SK-N-SH (cell line): ENCODE measurements around the gene CCDC178. TPM values are rescaled to one million over a fixed set of nuclear protein-coding genes. Genes with fewer than 3 reads are reported as not detected.

Experiments
- CTCF ChIA-PET: fragments of 300-600, 350-600 bp; formaldehyde crosslinking; extraction: SDS; loops from one replicate; lab custom pipeline; 2021; lab: Yijun Ruan, JAX
- POLR2A ChIA-PET: fragments of 350-600 bp; sonication (Branson Sonifier 250); formaldehyde crosslinking; extraction: SDS; loops from one replicate; lab custom pipeline; 2020; ENCODE audit warnings: antibody characterized with exemption, inconsistent platforms; lab: Yijun Ruan, JAX
- DNase-seq: peaks from one replicate; pipeline ENCODE4 v3.0.0; 2012
- H2AFZ ChIP-seq: fragments of 200-600 bp; sonication (generic); 2 replicates; pipeline ENCODE4 v1.8.1; 2016; ENCODE audit warnings: antibody characterized with exemption, mild to moderate bottlenecking, low read depth
- H3F3A ChIP-seq: fragments of 200-600 bp; sonication (generic); replicated peaks from 2 replicates; pipeline ENCODE3; 2016; ENCODE audit warnings: antibody characterized with exemption, mild to moderate bottlenecking; ENCODE audit not compliant: insufficient read depth
- H3K27ac ChIP-seq, 2 experiments: fragments of 200-500 bp in 1 of 2; fragments of 200-600 bp in 1 of 2; sonication (Bioruptor generic) in 1 of 2; sonication (generic), shearing (Covaris generic) in 1 of 2; 2 replicates each; pipeline versions ENCODE4 v1.5.1 to v1.6.1; 2014 to 2016; ENCODE audit warnings: low read depth in 2 of 2, inconsistent platforms in 1 of 2, low read length in 1 of 2, mild to moderate bottlenecking in 1 of 2, mixed read lengths in 1 of 2
- H3K27me3 ChIP-seq: fragments of 200-600 bp; sonication (generic), shearing (Covaris generic); 2 replicates; pipeline ENCODE4 v1.6.1; 2016; ENCODE audit warnings: mixed run types; ENCODE audit not compliant: insufficient read depth
- H3K36me3 ChIP-seq, 2 experiments: fragments of 200-500 bp in 1 of 2; fragments of 200-600 bp in 1 of 2; sonication (Bioruptor generic) in 1 of 2; sonication (generic) in 1 of 2; replicated peaks in 1 of 2; 2 replicates each; pipeline versions ENCODE3 to v1.5.1; 2014 to 2016; ENCODE audit warnings: low read length in 1 of 2, mild to moderate bottlenecking in 1 of 2; ENCODE audit not compliant: insufficient read depth in 2 of 2, control insufficient read depth in 1 of 2
- H3K4me1 ChIP-seq, 2 experiments: fragments of 200-500 bp in 1 of 2; fragments of 200-600 bp in 1 of 2; sonication (Bioruptor generic) in 1 of 2; sonication (generic), shearing (Covaris generic) in 1 of 2; 2 replicates each; pipeline versions ENCODE4 v1.5.1 to v1.6.1; 2014 to 2016; ENCODE audit warnings: low read depth in 1 of 2, low read length in 1 of 2, mixed run types in 1 of 2; ENCODE audit not compliant: insufficient read depth in 2 of 2, control insufficient read depth in 1 of 2
- H3K4me2 ChIP-seq: fragments of 200-600 bp; sonication (generic), shearing (Covaris generic); 2 replicates; pipeline ENCODE4 v1.6.1; 2017; ENCODE audit warnings: mixed run types
- H3K4me3 ChIP-seq, 2 experiments: fragments of 200-500 bp in 1 of 2; fragments of 200-600 bp in 1 of 2; sonication (Bioruptor generic) in 1 of 2; sonication (generic), shearing (Covaris generic) in 1 of 2; 2 replicates each; pipeline versions ENCODE4 v1.5.1 to v1.8.1; 2014 to 2016; ENCODE audit warnings: low read depth in 2 of 2, inconsistent platforms in 1 of 2, low read length in 1 of 2, mild to moderate bottlenecking in 1 of 2, mixed read lengths in 1 of 2, moderate library complexity in 1 of 2
- H3K79me2 ChIP-seq: fragments of 200-600 bp; sonication (generic); 2 replicates; pipeline ENCODE4 v1.8.1; 2017; ENCODE audit warnings: mild to moderate bottlenecking; ENCODE audit not compliant: insufficient read depth
- H3K9ac ChIP-seq: fragments of 200-600 bp; sonication (generic); 2 replicates; pipeline ENCODE4 v1.6.1; 2017; ENCODE audit warnings: mixed run types
- H3K9me2 ChIP-seq: fragments of 200-600 bp; sonication (generic); 2 replicates; pipeline ENCODE4 v1.6.1; 2017; ENCODE audit warnings: mixed run types
- H3K9me3 ChIP-seq: fragments of 200-600 bp; sonication (generic); 2 replicates; pipeline ENCODE4 v1.6.1; 2017; ENCODE audit warnings: mixed run types, mild to moderate bottlenecking, moderate library complexity
- H4K20me1 ChIP-seq: fragments of 200-600 bp; sonication (generic); 2 replicates; pipeline ENCODE4 v1.6.1; 2017; ENCODE audit warnings: mild to moderate bottlenecking, mixed run types; ENCODE audit not compliant: insufficient read depth
- EP300 ChIP-seq, 2 experiments: IDR thresholded peaks; 2 replicates each; pipeline versions ENCODE4 v1.4.0 to v1.6.1; 2012; ENCODE audit warnings: borderline replicate concordance in 1 of 2, low read depth in 1 of 2, low read length in 1 of 2
- FOXM1 ChIP-seq: IDR thresholded peaks from 2 replicates; pipeline ENCODE4 v1.4.0; 2012; ENCODE audit warnings: low read depth, mild to moderate bottlenecking
- GATA2 ChIP-seq: sonication (generic); formaldehyde crosslinking; IDR thresholded peaks from 2 replicates; pipeline ENCODE4 v1.5.0; 2020; ENCODE audit warnings: mild to moderate bottlenecking, missing genetic modification reagents
- JUND ChIP-seq: IDR thresholded peaks from 2 replicates; pipeline ENCODE4 v1.4.0; 2012
- MEF2A ChIP-seq: IDR thresholded peaks from 2 replicates; pipeline ENCODE4 v1.4.0; 2012; ENCODE audit warnings: low read depth, borderline replicate concordance
- NFIC ChIP-seq: IDR thresholded peaks from 2 replicates; pipeline ENCODE4 v1.4.0; 2012; ENCODE audit warnings: borderline replicate concordance
- NRF1 ChIP-seq: IDR thresholded peaks from 2 replicates; pipeline ENCODE4 v1.6.1; 2012; ENCODE audit warnings: low read depth, mild to moderate bottlenecking, low read length
- RCOR1 ChIP-seq: fragments of 150-350 bp; IDR thresholded peaks from 2 replicates; pipeline ENCODE4 v1.6.1; 2017; ENCODE audit warnings: antibody characterized with exemption, low read length
- TCF12 ChIP-seq: IDR thresholded peaks from 2 replicates; pipeline ENCODE4 v1.4.0; 2012
- WGBS: methylation state at CpG from one replicate; pipeline ENCODE4 v1.1.6; 2017; ENCODE audit warnings: low lambda C conversion rate; 5-methylcytosine and 5-hydroxymethylcytosine counted together
- polyA plus RNA-seq, 3 experiments: library from polyadenylated mRNA; depleted of rRNA; stranded (reverse); fragments of >200 nt; gene quantifications; 2 replicates each; pipeline ENCODE4 v1.2.3, GENCODE V29; 2012
- TF ChIP-seq, protein P1 (sequence below): IDR thresholded peaks from 2 replicates; pipeline ENCODE4 v1.4.0; 2012; ENCODE audit warnings: low read depth, borderline replicate concordance
- TF ChIP-seq, protein P2 (sequence below): fragments of 150-350 bp; IDR thresholded peaks from 2 replicates; pipeline ENCODE4 v1.6.1; 2016; ENCODE audit warnings: mild to moderate bottlenecking, low read depth, low read length
- TF ChIP-seq, protein P3 (sequence below): fragments of 150-350 bp; IDR thresholded peaks from 2 replicates; pipeline ENCODE4 v1.6.1; 2017; ENCODE audit warnings: antibody characterized with exemption, low read length, low read depth, borderline replicate concordance
- TF ChIP-seq, protein P4 (sequence below): IDR thresholded peaks from 2 replicates; pipeline ENCODE4 v1.4.0; 2012; ENCODE audit warnings: low read depth, borderline replicate concordance
- TF ChIP-seq, protein P5 (sequence below): IDR thresholded peaks from 2 replicates; pipeline ENCODE4 v1.6.1; 2012; ENCODE audit warnings: mild to moderate bottlenecking, low read depth, low read length, moderate library complexity
- TF ChIP-seq, protein P6 (sequence below): IDR thresholded peaks from 2 replicates; pipeline ENCODE4; 2012

The CCDC178 gene
- polyA plus RNA-seq, 1 of the 3 experiments (the other 2 are of a cell fraction) = not detected

DNA sequence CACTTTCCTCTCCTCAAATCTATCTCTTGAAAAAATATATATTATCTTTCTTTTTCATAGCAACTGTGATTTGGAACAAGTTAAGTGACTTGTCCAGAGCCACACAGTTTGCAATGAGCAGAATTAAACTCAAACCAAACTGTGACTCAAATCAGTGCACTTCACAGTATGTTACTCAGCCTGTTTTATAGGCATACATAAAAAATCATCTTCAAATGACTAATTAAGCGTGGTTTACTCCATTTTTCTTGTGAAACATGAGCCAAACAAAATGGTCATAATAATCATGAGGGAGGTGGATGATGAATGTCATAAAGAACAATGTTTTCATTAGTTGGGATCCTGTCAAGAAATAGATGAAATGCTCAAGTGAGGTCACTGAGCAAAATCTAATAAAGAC is 6.1 kb upstream of the CCDC178 start:
- DNase-seq = no peak
- no peaks in the 10 kb centered on the region; a peak in 2 of 4 replicates for H3K4me1 ChIP-seq
- no peaks in the 10 kb centered on the region for H3K9me3 ChIP-seq
- 8% methylated on average over 1 of the region's 1 CpG for WGBS
- no peaks in the 10 kb centered on the region for H3K9me2 ChIP-seq
- H3K4me3 ChIP-seq = no peak overlapping the region
- POLR2A ChIA-PET = no interaction called here
- CTCF ChIA-PET = no interaction called here
- no peaks in the 10 kb centered on the region for H3F3A ChIP-seq
- no peak overlapping the region for H3K27ac ChIP-seq
- no peaks in the 10 kb centered on the region for H3K36me3 ChIP-seq
- H3K79me2 ChIP-seq = no peaks in the 10 kb centered on the region
- no peak overlapping the region for H2AFZ ChIP-seq
- TF ChIP-seq NFIC (no peak), GATA2 (CRISPR knock-in tag) (no peak), TCF12 (no peak), EP300 (IDR thresholded peaks at IDR 0.05; ENCODE audit: borderline replicate concordance in 1 of 2, low read depth in 1 of 2, low read length in 1 of 2) (no peak), RCOR1 (no peak), MEF2A (no peak), FOXM1 (no peak), NRF1 (no peak), JUND (no peak)
- TF ChIP-seq, protein P1, sequence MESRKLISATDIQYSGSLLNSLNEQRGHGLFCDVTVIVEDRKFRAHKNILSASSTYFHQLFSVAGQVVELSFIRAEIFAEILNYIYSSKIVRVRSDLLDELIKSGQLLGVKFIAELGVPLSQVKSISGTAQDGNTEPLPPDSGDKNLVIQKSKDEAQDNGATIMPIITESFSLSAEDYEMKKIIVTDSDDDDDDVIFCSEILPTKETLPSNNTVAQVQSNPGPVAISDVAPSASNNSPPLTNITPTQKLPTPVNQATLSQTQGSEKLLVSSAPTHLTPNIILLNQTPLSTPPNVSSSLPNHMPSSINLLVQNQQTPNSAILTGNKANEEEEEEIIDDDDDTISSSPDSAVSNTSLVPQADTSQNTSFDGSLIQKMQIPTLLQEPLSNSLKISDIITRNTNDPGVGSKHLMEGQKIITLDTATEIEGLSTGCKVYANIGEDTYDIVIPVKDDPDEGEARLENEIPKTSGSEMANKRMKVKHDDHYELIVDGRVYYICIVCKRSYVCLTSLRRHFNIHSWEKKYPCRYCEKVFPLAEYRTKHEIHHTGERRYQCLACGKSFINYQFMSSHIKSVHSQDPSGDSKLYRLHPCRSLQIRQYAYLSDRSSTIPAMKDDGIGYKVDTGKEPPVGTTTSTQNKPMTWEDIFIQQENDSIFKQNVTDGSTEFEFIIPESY = no peak
- TF ChIP-seq, protein P2, sequence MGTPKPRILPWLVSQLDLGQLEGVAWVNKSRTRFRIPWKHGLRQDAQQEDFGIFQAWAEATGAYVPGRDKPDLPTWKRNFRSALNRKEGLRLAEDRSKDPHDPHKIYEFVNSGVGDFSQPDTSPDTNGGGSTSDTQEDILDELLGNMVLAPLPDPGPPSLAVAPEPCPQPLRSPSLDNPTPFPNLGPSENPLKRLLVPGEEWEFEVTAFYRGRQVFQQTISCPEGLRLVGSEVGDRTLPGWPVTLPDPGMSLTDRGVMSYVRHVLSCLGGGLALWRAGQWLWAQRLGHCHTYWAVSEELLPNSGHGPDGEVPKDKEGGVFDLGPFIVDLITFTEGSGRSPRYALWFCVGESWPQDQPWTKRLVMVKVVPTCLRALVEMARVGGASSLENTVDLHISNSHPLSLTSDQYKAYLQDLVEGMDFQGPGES = no peak
- TF ChIP-seq, protein P3, sequence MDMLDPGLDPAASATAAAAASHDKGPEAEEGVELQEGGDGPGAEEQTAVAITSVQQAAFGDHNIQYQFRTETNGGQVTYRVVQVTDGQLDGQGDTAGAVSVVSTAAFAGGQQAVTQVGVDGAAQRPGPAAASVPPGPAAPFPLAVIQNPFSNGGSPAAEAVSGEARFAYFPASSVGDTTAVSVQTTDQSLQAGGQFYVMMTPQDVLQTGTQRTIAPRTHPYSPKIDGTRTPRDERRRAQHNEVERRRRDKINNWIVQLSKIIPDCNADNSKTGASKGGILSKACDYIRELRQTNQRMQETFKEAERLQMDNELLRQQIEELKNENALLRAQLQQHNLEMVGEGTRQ = no peak
- TF ChIP-seq, protein P4, sequence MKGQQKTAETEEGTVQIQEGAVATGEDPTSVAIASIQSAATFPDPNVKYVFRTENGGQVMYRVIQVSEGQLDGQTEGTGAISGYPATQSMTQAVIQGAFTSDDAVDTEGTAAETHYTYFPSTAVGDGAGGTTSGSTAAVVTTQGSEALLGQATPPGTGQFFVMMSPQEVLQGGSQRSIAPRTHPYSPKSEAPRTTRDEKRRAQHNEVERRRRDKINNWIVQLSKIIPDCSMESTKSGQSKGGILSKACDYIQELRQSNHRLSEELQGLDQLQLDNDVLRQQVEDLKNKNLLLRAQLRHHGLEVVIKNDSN = no peak
- TF ChIP-seq, protein P5, sequence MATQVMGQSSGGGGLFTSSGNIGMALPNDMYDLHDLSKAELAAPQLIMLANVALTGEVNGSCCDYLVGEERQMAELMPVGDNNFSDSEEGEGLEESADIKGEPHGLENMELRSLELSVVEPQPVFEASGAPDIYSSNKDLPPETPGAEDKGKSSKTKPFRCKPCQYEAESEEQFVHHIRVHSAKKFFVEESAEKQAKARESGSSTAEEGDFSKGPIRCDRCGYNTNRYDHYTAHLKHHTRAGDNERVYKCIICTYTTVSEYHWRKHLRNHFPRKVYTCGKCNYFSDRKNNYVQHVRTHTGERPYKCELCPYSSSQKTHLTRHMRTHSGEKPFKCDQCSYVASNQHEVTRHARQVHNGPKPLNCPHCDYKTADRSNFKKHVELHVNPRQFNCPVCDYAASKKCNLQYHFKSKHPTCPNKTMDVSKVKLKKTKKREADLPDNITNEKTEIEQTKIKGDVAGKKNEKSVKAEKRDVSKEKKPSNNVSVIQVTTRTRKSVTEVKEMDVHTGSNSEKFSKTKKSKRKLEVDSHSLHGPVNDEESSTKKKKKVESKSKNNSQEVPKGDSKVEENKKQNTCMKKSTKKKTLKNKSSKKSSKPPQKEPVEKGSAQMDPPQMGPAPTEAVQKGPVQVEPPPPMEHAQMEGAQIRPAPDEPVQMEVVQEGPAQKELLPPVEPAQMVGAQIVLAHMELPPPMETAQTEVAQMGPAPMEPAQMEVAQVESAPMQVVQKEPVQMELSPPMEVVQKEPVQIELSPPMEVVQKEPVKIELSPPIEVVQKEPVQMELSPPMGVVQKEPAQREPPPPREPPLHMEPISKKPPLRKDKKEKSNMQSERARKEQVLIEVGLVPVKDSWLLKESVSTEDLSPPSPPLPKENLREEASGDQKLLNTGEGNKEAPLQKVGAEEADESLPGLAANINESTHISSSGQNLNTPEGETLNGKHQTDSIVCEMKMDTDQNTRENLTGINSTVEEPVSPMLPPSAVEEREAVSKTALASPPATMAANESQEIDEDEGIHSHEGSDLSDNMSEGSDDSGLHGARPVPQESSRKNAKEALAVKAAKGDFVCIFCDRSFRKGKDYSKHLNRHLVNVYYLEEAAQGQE = no peak
- TF ChIP-seq, protein P6, sequence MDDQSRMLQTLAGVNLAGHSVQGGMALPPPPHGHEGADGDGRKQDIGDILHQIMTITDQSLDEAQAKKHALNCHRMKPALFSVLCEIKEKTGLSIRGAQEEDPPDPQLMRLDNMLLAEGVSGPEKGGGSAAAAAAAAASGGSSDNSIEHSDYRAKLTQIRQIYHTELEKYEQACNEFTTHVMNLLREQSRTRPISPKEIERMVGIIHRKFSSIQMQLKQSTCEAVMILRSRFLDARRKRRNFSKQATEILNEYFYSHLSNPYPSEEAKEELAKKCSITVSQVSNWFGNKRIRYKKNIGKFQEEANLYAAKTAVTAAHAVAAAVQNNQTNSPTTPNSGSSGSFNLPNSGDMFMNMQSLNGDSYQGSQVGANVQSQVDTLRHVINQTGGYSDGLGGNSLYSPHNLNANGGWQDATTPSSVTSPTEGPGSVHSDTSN = no peak
- peaks cover under 1% of the 10 kb centered on the region; the same call in 1 of the 2 replicates for H3K27me3 ChIP-seq
- H4K20me1 ChIP-seq = no peaks in the 10 kb centered on the region
- no peak overlapping the region for H3K4me2 ChIP-seq
- no peak overlapping the region for H3K9ac ChIP-seq
